ENCODE results near the gene FUOM. TPM values are rescaled to one million over a fixed set of nuclear protein-coding genes. Genes with fewer than 3 reads are reported as not detected.
A peak's percentile ranks its signal among the peaks of the same experiment; 100 is the strongest.

The FUOM gene
- total RNA-seq, 1 donor from 2014 or later = 13.0 TPM

- Mint-ChIP-seq H3K4me3 (ENCODE audit: unreplicated experiment) (no peak overlapping the region), H3K9me3 (ENCODE audit: unreplicated experiment) (peaks cover 7% of the 10 kb centered on the region), H3K4me1 (ENCODE audit: low read depth, unreplicated experiment) (no peaks in the 10 kb centered on the region), H3K27ac (ENCODE audit: unreplicated experiment) (no peak overlapping the region), H3K27me3 (ENCODE audit: unreplicated experiment) (peaks cover 3% of the 10 kb centered on the region), H3K36me3 (ENCODE audit: unreplicated experiment) (peaks cover 10% of the 10 kb centered on the region)
- DNase-seq = no peak
- no peak for TF ChIP-seq CTCF (IDR thresholded peaks at IDR 0.05; ENCODE audit: partially characterized antibody, unreplicated experiment)
Observed at GRCh38 chr10:133358162-133358924, 524 bp upstream of the FUOM start.

GRCh38 chr10:133356549-133357284 lies 1.1 kb downstream of the FUOM start:
- Mint-ChIP-seq H3K4me1 (ENCODE audit: low read depth, unreplicated experiment) (no peaks in the 10 kb centered on the region), H3K27me3 (ENCODE audit: unreplicated experiment) (no peaks in the 10 kb centered on the region), H3K36me3 (ENCODE audit: unreplicated experiment) (peaks cover 4% of the 10 kb centered on the region), H3K27ac (ENCODE audit: unreplicated experiment) (no peak overlapping the region), H3K4me3 (ENCODE audit: unreplicated experiment) (peak overlapping the region; percentile 76), H3K9me3 (ENCODE audit: unreplicated experiment) (peaks cover 2% of the 10 kb centered on the region)
- no peak for DNase-seq
- no peak for TF ChIP-seq CTCF (IDR thresholded peaks at IDR 0.05; ENCODE audit: partially characterized antibody, unreplicated experiment)

- Mint-ChIP-seq H3K27me3 (ENCODE audit: unreplicated experiment) (no peaks in the 10 kb centered on the region), H3K4me3 (ENCODE audit: unreplicated experiment) (no peak overlapping the region), H3K9me3 (ENCODE audit: unreplicated experiment) (peaks cover 2% of the 10 kb centered on the region), H3K36me3 (ENCODE audit: unreplicated experiment) (no peaks in the 10 kb centered on the region), H3K4me1 (ENCODE audit: low read depth, unreplicated experiment) (no peaks in the 10 kb centered on the region), H3K27ac (ENCODE audit: unreplicated experiment) (no peak overlapping the region)
- TF ChIP-seq CTCF (IDR thresholded peaks at IDR 0.05; ENCODE audit: partially characterized antibody, unreplicated experiment) = no peak
- DNase-seq = no peak
Observed at GRCh38 chr10:133355991-133356390, 1.8 kb downstream of the FUOM start.

GRCh38 chr10:133355266-133355665 lies 2.6 kb downstream of the FUOM start:
- H3K9me3 Mint-ChIP-seq (ENCODE audit: unreplicated experiment) = peaks cover 2% of the 10 kb centered on the region
- no peak for TF ChIP-seq CTCF (IDR thresholded peaks at IDR 0.05; ENCODE audit: partially characterized antibody, unreplicated experiment)
- H3K36me3 Mint-ChIP-seq (ENCODE audit: unreplicated experiment) = no peaks in the 10 kb centered on the region
- no peak overlapping the region for H3K27ac Mint-ChIP-seq (ENCODE audit: unreplicated experiment)
- H3K4me3 Mint-ChIP-seq (ENCODE audit: unreplicated experiment) = no peak overlapping the region
- DNase-seq = no peak
- H3K4me1 Mint-ChIP-seq (ENCODE audit: low read depth, unreplicated experiment) = no peaks in the 10 kb centered on the region
- no peaks in the 10 kb centered on the region for H3K27me3 Mint-ChIP-seq (ENCODE audit: unreplicated experiment)

Measured in glutamatergic neuron (in vitro differentiated cells).